ENCODE data around the gene SHISA6. TPM values are rescaled to one million over a fixed set of nuclear protein-coding genes. Genes with fewer than 3 reads are reported as not detected.

Gene SHISA6
- total RNA-seq, 2 experiments from 2014 or later = not detected

GRCh38 chr17:11241611-11242226, 706 bp downstream of the SHISA6 start:
- POLR2A ChIA-PET = no interaction called here
- peaks cover 3% of the 10 kb centered on the region for H3K36me3 Mint-ChIP-seq (ENCODE audit: low read depth)
- ATAC-seq (no peak), DNase-seq (no peak)
- no peak overlapping the region for H3K27ac Mint-ChIP-seq
- H3K4me3 Mint-ChIP-seq = no peak overlapping the region
- H3K4me1 Mint-ChIP-seq (ENCODE audit: low read depth) = no peaks in the 10 kb centered on the region
- CTCF ChIA-PET = no interaction called here
- no peaks in the 10 kb centered on the region for H3K9me3 Mint-ChIP-seq (ENCODE audit: insufficient read depth)
- H3K27me3 Mint-ChIP-seq (ENCODE audit: low read depth) = peaks cover 35% of the 10 kb centered on the region

DNA sequence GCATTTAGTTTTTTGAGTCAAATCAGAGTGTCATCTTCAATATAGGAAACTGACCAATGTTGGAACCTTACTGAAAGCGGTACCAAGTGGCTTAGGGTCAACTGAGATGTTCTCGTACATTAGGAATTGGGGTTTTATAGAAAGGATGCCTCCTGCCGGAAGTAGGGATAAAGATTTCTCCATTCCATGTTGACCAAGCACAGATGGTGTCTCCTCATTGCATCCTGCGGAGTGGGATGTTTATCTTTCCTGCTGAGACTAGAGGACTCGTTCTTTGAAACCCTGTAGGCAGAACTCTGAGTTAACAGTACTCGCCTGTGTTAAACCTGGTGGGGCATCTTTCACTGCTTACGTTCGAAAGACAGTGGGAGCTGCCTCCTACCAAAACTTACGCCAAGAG, 1.4 kb downstream of the SHISA6 start:
- Mint-ChIP-seq H3K9me3 (ENCODE audit: insufficient read depth) (no peaks in the 10 kb centered on the region), H3K36me3 (ENCODE audit: low read depth) (peaks cover 3% of the 10 kb centered on the region), H3K27ac (no peak overlapping the region), H3K4me1 (ENCODE audit: low read depth) (no peaks in the 10 kb centered on the region), H3K4me3 (no peak overlapping the region), H3K27me3 (ENCODE audit: low read depth) (peaks cover 35% of the 10 kb centered on the region)
- ChIA-PET POLR2A (no interaction called here), CTCF (no interaction called here)
- DNase-seq (no peak), ATAC-seq (no peak)

DNA sequence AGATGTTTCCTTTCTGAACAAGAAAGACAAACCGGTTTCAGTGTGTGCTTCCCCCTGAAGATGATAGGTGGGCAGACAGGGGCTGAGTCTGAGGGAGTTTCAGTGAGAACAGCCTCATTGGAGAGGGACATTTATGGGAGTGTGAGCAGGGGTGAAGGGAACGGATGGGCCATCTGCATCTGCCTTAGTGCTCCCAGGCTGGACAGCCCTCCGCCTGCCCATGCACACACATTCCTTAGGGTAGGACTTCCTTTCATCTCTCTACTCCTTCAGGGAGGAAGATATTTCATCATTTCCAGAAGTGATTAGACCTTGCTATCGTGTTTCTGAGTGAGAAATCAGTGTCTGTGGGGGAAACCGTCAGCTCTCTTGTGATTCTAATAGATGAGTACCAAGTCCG, 3.8 kb downstream of the SHISA6 start:
- ChIA-PET POLR2A (no interaction called here), CTCF (no interaction called here)
- ATAC-seq = no peak
- H3K36me3 Mint-ChIP-seq (ENCODE audit: low read depth) = peaks cover 3% of the 10 kb centered on the region
- no peak overlapping the region for H3K4me3 Mint-ChIP-seq
- peaks cover 21% of the 10 kb centered on the region for H3K27me3 Mint-ChIP-seq (ENCODE audit: low read depth)
- H3K27ac Mint-ChIP-seq = no peak overlapping the region
- no peaks in the 10 kb centered on the region for H3K4me1 Mint-ChIP-seq (ENCODE audit: low read depth)
- no peaks in the 10 kb centered on the region for H3K9me3 Mint-ChIP-seq (ENCODE audit: insufficient read depth)
- DNase-seq = no peak

DNA sequence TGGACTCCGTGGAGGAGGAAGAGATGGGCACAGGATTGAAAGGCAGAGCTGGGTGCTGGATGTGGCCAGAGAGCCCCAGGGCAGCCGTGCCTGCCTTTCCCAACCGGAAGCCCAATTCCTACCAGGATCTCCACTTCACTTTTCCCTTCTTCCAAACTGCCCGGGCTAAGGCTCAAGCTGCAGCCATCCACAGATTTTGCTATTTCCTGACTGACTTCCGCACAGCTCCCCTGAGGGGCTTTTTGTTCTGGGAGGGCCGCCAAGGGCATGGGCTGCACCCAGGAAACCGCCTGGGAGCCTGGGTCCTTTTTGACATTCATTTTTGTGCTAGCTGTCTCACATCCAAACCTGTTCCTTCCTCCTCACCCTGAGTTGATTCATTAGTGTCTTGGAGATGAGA, 4.2 kb downstream of the SHISA6 start:
- CTCF ChIA-PET = no interaction called here
- H3K4me3 Mint-ChIP-seq = no peak overlapping the region
- H3K27ac Mint-ChIP-seq = no peak overlapping the region
- DNase-seq = no peak
- H3K27me3 Mint-ChIP-seq (ENCODE audit: low read depth) = peaks cover 19% of the 10 kb centered on the region
- POLR2A ChIA-PET = no interaction called here
- no peaks in the 10 kb centered on the region for H3K4me1 Mint-ChIP-seq (ENCODE audit: low read depth)
- H3K36me3 Mint-ChIP-seq (ENCODE audit: low read depth) = peaks cover 3% of the 10 kb centered on the region
- no peaks in the 10 kb centered on the region for H3K9me3 Mint-ChIP-seq (ENCODE audit: insufficient read depth)
- ATAC-seq = no peak

DNA sequence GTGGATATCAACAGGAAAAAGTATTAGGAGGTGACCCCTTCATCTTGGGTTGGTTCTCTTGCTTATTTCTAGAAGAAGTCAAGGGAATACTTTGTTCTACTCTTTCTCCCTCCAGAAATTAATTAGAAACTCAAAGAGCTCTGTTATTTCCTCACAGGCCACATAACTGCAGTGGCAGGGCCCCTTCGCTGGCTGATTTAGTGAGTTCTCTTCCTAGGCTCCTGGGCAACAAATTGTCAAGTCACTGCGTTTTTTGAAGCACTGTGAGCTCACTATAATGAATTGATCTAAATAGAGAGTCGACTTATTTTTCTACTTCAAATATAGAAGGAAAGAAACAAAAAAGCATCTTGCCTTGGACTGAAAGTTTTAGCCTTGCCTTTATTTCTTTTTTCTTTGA, 4.8 kb downstream of the SHISA6 start:
- DNase-seq (no peak), ATAC-seq (no peak)
- no peak overlapping the region for H3K4me3 Mint-ChIP-seq
- H3K27me3 Mint-ChIP-seq (ENCODE audit: low read depth) = peaks cover 19% of the 10 kb centered on the region
- H3K27ac Mint-ChIP-seq = no peak overlapping the region
- H3K4me1 Mint-ChIP-seq (ENCODE audit: low read depth) = no peaks in the 10 kb centered on the region
- CTCF ChIA-PET = no interaction called here
- peaks cover 3% of the 10 kb centered on the region for H3K36me3 Mint-ChIP-seq (ENCODE audit: low read depth)
- POLR2A ChIA-PET = no interaction called here
- no peaks in the 10 kb centered on the region for H3K9me3 Mint-ChIP-seq (ENCODE audit: insufficient read depth)

DNA sequence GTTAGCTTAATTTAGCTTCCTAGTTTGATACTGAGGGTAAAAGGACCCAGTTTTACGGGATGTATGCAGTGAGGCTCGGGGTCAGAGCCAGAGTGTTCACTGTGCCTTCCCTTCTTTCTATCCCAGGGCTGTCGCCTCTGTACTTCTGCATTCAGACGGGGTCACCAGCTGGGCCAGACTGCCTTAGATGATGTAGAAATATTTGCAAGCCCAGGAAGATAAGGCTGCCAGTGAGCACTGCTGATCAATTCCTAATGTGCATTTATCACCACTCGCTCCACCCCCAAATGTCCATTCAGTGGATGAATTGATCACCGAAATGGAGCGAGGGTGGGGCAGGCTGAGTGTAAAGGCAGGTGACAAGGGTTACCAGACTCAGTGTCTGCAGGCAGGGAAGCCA, 9.1 kb downstream of the SHISA6 start:
- H3K27ac Mint-ChIP-seq = no peak overlapping the region
- H3K36me3 Mint-ChIP-seq (ENCODE audit: low read depth) = no peaks in the 10 kb centered on the region
- ChIA-PET POLR2A (no interaction called here), CTCF (no interaction called here)
- H3K27me3 Mint-ChIP-seq (ENCODE audit: low read depth) = no peaks in the 10 kb centered on the region
- H3K4me1 Mint-ChIP-seq (ENCODE audit: low read depth) = no peaks in the 10 kb centered on the region
- no peaks in the 10 kb centered on the region for H3K9me3 Mint-ChIP-seq (ENCODE audit: insufficient read depth)
- DNase-seq (no peak), ATAC-seq (no peak)
- H3K4me3 Mint-ChIP-seq = no peak overlapping the region

DNA sequence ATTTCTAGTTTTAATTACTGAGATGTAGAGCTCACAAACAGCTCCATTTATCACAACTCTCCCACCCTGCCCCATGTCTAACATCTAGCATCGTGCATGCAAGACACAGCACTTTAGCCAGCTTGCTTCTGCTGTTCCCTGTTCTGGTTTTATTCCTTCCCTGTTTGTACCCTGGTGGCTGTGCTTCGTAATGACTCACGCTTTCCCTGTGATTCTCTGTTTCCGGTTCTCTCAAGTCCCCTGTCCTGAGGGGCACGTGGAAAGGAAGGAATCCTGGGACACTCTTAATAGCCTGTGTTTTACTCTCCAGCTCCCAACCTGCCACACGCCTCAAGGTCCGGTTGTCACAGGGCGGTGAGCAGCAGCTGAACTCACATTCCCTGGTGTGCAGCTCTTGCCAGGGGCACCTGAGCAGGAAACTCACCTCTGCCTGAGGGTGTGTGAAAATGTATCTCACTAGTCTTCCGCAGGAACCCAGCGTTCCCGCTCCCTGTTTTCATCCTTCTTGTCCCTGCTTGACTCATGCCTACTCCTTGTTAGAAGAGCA, 10.6 kb downstream of the SHISA6 start:
- H3K4me1 Mint-ChIP-seq (ENCODE audit: low read depth) = no peaks in the 10 kb centered on the region
- ATAC-seq = no peak
- ChIA-PET POLR2A (no interaction called here), CTCF (no interaction called here)
- no peak for DNase-seq
- no peaks in the 10 kb centered on the region for H3K27me3 Mint-ChIP-seq (ENCODE audit: low read depth)
- no peak overlapping the region for H3K27ac Mint-ChIP-seq
- no peak overlapping the region for H3K4me3 Mint-ChIP-seq
- H3K9me3 Mint-ChIP-seq (ENCODE audit: insufficient read depth) = no peaks in the 10 kb centered on the region
- H3K36me3 Mint-ChIP-seq (ENCODE audit: low read depth) = no peaks in the 10 kb centered on the region

GRCh38 chr17:11252146-11252545, 11.1 kb downstream of the SHISA6 start:
- Mint-ChIP-seq H3K36me3 (ENCODE audit: low read depth) (no peaks in the 10 kb centered on the region), H3K4me1 (ENCODE audit: low read depth) (no peaks in the 10 kb centered on the region), H3K27ac (no peak overlapping the region), H3K9me3 (ENCODE audit: insufficient read depth) (no peaks in the 10 kb centered on the region), H3K4me3 (no peak overlapping the region), H3K27me3 (ENCODE audit: low read depth) (no peaks in the 10 kb centered on the region)
- DNase-seq = no peak
- POLR2A ChIA-PET = no interaction called here
- ATAC-seq = no peak
- CTCF ChIA-PET = no interaction called here

GRCh38 chr17:11256877-11257276, 15.9 kb downstream of the SHISA6 start:
- no peaks in the 10 kb centered on the region for H3K36me3 Mint-ChIP-seq (ENCODE audit: low read depth)
- DNase-seq (no peak), ATAC-seq (no peak)
- ChIA-PET POLR2A (no interaction called here), CTCF (no interaction called here)
- H3K4me1 Mint-ChIP-seq (ENCODE audit: low read depth) = no peaks in the 10 kb centered on the region
- no peak overlapping the region for H3K27ac Mint-ChIP-seq
- H3K4me3 Mint-ChIP-seq = no peak overlapping the region
- H3K9me3 Mint-ChIP-seq (ENCODE audit: insufficient read depth) = no peaks in the 10 kb centered on the region
- no peaks in the 10 kb centered on the region for H3K27me3 Mint-ChIP-seq (ENCODE audit: low read depth)

- Mint-ChIP-seq H3K27me3 (ENCODE audit: low read depth) (no peaks in the 10 kb centered on the region), H3K36me3 (ENCODE audit: low read depth) (no peaks in the 10 kb centered on the region), H3K27ac (no peak overlapping the region), H3K4me1 (ENCODE audit: low read depth) (no peaks in the 10 kb centered on the region), H3K4me3 (no peak overlapping the region), H3K9me3 (ENCODE audit: insufficient read depth) (peaks cover 21% of the 10 kb centered on the region)
- CTCF ChIA-PET = no interaction called here
- DNase-seq (no peak), ATAC-seq (no peak)
- POLR2A ChIA-PET = no interaction called here
Measured at GRCh38 chr17:11264183-11264871, 23.3 kb downstream of the SHISA6 start.

DNA sequence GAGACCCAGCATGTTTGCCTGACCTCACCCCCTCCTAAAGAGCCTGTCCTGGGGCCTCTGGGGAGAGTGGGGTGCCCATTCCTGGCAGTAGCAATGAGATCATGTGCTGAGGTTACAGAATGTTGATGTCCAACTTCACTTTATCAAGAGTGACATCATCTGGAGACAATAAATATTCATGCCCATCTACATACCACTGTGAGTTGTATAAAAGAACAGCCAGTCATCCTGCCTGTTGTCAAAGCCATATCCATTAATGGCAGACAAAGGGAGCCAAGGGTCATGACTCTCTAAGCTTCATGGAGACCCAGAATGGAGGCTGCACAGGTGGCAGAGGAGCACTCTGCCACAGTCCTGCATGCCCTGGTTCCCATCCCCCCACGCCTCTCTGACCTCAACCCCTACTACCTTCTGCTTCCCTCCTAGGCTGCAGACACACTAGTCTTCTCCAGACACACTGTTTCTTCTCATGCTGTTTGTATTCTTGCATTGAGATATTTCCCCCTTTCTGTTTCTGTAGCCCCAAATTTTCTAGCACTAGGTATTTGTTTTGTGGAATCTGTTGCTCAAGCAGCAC, 27.1 kb downstream of the SHISA6 start:
- no peak overlapping the region for H3K4me3 Mint-ChIP-seq
- no peak overlapping the region for H3K27ac Mint-ChIP-seq
- POLR2A ChIA-PET = interaction anchor here (1.0 kb wide), 1 partner anchor 11 kb away, joined by 3 read pairs; no protein-coding TSS in a partner anchor
- H3K4me1 Mint-ChIP-seq (ENCODE audit: low read depth) = no peaks in the 10 kb centered on the region
- peaks cover 16% of the 10 kb centered on the region for H3K9me3 Mint-ChIP-seq (ENCODE audit: insufficient read depth)
- DNase-seq = no peak
- no peaks in the 10 kb centered on the region for H3K36me3 Mint-ChIP-seq (ENCODE audit: low read depth)
- no peaks in the 10 kb centered on the region for H3K27me3 Mint-ChIP-seq (ENCODE audit: low read depth)
- CTCF ChIA-PET = no interaction called here
- no peak for ATAC-seq

- peaks cover 6% of the 10 kb centered on the region for H3K9me3 Mint-ChIP-seq (ENCODE audit: insufficient read depth)
- no peaks in the 10 kb centered on the region for H3K4me1 Mint-ChIP-seq (ENCODE audit: low read depth)
- H3K27ac Mint-ChIP-seq = no peak overlapping the region
- ChIA-PET CTCF (no interaction called here), POLR2A (no interaction called here)
- H3K4me3 Mint-ChIP-seq = no peak overlapping the region
- no peaks in the 10 kb centered on the region for H3K27me3 Mint-ChIP-seq (ENCODE audit: low read depth)
- ATAC-seq (no peak), DNase-seq (no peak)
- no peaks in the 10 kb centered on the region for H3K36me3 Mint-ChIP-seq (ENCODE audit: low read depth)
Measured at GRCh38 chr17:11269210-11269609, 28.2 kb downstream of the SHISA6 start.
